NCI-H1930 (cell line): ENCODE results near the gene TTC21B.

Experiments
- DNase-seq, 2 experiments: peaks; one replicate each; lab custom pipeline; 2025; lab: John Stamatoyannopoulos, UW

Gene TTC21B

DNA sequence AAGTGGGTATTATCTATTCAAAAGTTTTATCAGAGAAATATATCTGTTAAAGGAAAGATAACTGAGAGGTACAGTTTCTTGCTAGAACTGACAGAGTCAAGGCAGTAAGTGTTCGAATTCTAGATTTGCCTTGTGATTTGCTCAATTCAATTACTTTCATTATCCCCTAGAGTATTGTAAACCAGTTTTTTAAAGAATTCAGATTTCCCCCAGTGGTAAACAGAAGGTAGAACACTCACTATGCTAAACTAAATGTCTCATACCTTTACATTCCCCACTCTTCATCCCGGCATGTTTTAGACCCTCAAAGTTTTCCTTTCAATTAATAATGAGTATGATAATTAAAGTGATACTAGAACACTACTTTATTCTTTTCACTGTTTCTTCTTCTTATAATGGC lies 28.6 kb downstream of the TTC21B start:
- DNase-seq, result no peak

GRCh38 chr2:165920748-165921147 lies 32.8 kb downstream of the TTC21B start:
- DNase-seq, result no peak

- no peak for DNase-seq
These were observed 39.9 kb downstream of the TTC21B start for GRCh38 chr2:165913636-165914035.

GRCh38 chr2:165911981-165912380 lies 41.6 kb downstream of the TTC21B start:
- no peak for DNase-seq

DNA sequence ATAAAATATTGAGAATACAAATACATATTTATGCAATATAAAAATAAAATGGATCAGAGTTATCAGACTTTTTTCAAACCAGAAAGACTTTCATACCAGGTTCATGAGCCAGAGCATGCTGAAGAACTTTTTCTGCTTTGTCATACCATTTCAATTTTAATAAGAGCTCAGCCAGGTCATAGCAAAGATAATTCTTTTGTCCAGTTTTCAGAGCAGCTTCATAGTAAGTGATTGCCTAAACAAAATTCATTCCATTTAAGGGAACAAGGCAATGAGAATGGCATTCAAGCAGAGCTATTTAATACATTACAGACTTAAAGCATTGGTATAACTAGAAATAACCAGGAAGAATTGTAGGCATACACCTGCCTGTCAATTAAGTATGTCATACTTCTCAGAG lies 42.3 kb downstream of the TTC21B start:
- no peak for DNase-seq

GRCh38 chr2:165909466-165909865 lies 44.1 kb downstream of the TTC21B start:
- no peak for DNase-seq

DNA sequence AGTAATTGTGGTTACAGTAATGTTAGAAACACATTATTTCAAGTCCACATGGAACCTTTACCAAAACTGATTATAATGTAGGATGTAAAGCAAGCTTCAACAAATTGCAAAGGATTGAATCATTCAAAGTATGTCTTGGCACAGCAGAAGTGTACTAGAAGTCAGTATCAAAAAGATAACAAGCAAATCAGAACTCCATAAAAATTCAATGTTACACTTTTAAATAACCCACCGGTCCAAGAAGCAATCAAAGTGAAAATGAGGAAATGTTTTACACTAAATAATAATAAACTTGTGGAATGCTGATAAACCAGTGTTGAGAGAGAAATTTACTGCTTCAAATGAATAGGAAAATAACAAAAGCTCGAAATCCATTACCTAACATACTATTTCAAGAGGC lies 47.7 kb downstream of the TTC21B start:
- DNase-seq, result no peak

DNA sequence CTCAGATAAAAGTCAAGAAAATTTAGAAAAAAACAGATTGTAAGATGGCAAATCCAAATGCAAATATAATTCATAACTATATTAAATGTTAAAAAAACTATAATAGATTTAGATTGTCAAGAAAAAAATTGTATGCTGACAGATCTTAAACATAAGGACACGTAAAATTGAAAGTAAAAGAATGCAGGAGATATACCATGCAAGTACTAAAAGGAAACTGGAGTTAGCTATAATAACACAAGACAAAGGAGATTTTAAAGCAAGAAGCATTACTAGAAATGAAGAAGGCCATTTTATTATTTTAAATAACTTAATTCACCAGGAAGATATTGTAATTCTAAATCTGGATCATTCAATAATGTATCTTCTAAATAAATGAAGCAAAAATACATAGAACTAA lies 48.3 kb downstream of the TTC21B start:
- no peak for DNase-seq

- no peak for DNase-seq
These were observed 49.1 kb downstream of the TTC21B start for GRCh38 chr2:165904432-165904831.

GRCh38 chr2:165903406-165903805 lies 50.2 kb downstream of the TTC21B start:
- DNase-seq, result no peak

- no peak for DNase-seq
These were observed 50.6 kb downstream of the TTC21B start for GRCh38 chr2:165902934-165903333.

GRCh38 chr2:165901620-165902298 lies 51.8 kb downstream of the TTC21B start:
- DNase-seq, result no peak

DNA sequence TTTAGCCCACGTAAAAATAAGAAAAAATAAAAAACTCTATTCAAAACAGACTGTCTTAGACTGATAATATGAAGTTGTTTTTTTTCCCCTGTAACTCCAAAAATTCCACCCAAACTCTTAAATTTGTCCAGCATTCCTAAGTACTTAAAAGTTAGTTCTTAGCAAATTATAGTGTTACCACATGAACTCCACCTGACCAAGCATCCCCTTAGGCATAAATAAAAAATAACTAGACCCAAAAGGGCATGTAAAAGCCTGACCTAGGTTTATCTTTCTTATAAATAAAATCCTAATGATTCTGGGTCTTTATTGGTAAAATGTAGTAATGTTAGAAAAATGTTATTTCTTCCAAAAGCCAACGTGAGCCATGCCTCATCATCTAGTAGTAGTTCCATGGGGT lies 54.3 kb downstream of the TTC21B start:
- no peak for DNase-seq

GRCh38 chr2:165898381-165898780 lies 55.2 kb downstream of the TTC21B start:
- no peak for DNase-seq

GRCh38 chr2:165897726-165898125 lies 55.9 kb downstream of the TTC21B start:
- DNase-seq, result no peak

DNA sequence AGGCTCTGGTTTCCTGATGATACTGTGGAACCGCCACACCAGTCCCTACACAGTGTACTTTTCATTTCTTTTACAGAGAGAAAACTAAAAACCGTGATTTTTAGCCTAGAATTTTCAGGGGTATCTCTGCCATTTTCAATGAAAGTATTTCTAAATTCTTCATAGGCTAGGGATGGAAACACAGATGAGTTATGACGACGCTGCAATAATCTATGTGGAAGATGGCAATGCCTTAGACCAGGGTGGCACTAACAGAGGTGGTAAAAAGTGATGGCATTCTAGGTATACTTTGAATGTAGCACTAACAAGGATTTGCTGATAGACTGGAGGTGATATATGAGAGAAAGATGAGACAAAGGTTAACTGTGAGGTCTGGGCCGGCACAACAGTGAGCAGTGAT lies 56.5 kb downstream of the TTC21B start:
- no peak for DNase-seq

GRCh38 chr2:165895974-165896373 lies 57.6 kb downstream of the TTC21B start:
- DNase-seq, result no peak

GRCh38 chr2:165893556-165893955 lies 60.0 kb downstream of the TTC21B start:
- no peak for DNase-seq

DNA sequence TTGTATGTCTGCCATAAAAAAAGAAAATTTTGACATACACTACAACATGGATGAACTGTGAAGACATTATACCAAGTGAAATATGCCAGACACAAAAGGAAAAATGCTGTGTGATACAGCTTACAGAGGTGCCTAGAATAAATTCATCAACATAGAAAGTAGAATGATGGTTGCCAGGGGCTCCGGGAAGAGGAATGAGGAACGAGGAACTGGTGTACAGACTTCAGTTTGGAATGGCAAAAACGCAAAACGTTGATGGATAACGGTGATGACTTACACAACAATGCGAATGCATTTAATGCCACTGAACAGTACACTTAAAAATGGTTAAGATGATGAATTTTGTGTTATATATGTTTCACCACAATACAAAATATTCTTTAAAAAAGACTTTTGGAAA lies 61.0 kb downstream of the TTC21B start:
- DNase-seq, result no peak

GRCh38 chr2:165891943-165892342 lies 61.6 kb downstream of the TTC21B start:
- no peak for DNase-seq

DNA sequence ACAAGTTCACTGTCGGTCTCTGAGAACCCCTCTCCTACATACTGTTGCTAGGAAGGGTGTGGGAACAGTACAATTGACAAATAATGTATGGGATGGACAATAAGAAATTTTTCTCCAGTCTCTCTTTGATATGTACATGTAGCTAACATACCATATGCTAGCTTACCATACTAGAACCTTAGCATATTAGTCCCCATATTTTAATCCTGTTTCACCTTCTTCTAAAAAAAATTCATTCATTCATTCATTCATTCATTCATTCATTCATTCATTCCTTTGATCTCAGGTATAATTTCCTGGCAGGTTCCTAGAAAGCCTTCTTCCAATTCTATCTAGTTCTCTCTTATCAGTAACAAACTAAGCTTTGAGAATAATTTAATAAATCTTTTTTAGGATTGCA lies 62.2 kb downstream of the TTC21B start:
- DNase-seq, result no peak

GRCh38 chr2:165889798-165890197 lies 63.8 kb downstream of the TTC21B start:
- DNase-seq, result no peak

- DNase-seq, result no peak
These were observed 64.4 kb downstream of the TTC21B start for GRCh38 chr2:165889158-165889557.

DNA sequence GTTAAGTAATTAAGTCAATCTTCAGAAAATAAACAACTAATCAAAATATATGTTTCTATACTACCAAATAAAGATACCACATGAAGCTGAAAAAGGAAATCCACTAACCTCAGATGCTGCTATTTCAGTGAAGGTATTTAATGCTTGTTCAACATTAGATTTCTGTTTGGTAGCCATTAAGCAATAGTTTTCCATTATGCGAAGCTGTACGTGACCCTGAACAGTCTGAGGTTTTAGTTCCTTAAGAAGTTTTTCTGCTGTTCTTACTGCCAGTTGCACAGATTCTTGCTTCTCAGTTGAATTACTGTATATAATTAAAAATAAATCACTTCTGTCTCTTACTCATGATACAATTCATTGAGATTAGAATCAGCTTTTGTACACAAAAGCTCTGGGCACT lies 65.4 kb downstream of the TTC21B start:
- no peak for DNase-seq
